Measurements from ENCODE around the gene MYMK.
"Not testable (repeated sequence)": the region's sequence is repeated elsewhere in the genome, so short reads cannot be mapped to it uniquely, and the experiment has no call there.

Gene MYMK, protein sequence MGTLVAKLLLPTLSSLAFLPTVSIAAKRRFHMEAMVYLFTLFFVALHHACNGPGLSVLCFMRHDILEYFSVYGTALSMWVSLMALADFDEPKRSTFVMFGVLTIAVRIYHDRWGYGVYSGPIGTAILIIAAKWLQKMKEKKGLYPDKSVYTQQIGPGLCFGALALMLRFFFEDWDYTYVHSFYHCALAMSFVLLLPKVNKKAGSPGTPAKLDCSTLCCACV

DNA sequence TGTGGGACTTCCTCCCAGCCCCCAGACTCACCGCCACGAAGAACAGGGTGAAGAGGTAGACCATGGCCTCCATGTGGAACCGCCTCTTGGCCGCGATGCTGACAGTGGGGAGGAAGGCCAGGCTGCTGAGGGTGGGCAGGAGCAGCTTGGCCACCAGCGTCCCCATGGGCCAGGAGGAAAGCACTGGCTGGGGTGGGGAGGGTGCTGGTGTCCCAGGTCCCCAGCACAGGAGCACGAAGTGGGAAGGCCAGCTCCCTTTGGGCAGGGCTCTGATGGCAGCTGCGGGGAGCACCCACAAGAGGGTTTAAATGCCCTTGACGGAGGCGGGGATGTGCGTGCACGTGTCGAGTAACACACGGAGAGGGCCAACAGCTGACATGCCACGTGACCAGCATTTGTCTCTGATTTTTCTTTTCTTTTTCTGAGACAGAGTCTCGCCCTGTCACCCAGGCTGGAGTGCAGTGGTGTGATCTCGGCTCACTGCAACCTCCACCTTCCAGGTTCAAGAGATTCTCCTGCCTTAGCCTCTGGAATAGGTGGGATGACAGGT is at the start of gene MYMK:
Gene MYMK (minus strand): TSS at position 281 of the 550 bp plus-strand sequence. CDS start 115 bp downstream, at position 166.
- no peak for DNase-seq

DNA sequence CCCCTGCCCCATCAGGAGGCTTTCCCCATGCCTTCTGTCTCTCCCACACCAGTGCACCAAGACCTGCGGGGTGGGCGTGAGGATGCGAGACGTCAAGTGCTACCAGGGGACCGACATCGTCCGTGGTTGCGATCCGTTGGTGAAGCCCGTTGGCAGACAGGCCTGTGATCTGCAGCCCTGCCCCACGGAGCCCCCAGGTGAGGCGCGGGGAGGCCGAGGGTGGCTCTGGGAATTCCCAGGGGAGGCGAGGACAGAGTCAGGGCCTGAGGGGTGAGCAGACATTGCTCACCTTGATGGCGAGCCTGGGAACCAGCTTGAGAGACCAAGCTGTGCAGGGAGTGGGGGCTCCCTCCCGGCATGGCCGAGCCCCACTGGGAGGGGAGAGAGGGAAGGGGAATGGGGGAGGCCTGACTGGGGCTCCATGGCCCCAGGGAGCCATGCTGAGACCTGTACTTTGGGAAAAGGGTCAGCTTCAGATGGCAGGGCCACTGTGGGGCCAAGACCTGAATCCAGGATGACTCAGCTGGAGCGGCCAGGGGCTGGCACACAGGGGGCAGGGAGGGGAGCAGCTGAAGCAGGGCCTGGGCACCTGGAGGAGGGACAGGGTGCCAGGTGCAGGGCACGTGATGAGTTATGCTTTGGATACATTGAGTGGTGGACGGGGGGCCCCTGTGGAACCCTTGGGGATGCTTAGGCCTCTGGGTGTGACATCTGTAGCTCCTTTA is 49.2 kb upstream of the MYMK start:
- no peak for DNase-seq

DNA sequence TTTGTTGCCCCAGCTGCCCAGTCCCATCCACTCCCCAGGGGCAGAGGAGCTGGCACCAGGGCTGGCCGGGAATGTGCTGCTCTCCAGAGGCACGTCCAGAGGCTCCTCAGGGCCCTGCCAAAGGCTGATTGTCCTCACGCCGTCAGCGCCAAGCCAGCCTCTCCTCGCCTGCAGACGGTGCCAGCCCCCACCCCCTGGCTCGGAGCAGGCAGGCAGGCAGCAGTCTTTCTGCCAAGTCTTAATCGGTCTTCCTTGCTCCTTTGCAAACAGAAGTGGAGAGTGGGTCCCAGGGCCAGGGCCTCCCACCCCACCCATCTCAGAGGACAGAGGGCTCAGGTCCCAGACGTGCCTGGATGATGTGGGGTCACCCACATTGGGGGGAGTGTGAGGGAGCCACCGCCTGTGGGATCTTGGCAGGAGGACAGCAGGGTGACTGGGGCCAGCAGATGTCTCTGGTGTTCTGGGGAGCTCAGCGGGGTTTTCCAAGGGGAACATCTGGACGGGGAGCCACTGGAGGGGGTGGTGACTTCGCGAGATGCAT is 48.1 kb upstream of the MYMK start:
- no peak for DNase-seq

GRCh38 chr9:133571896-133572595 is 47.3 kb upstream of the MYMK start:
- DNase-seq: no peak

GRCh38 chr9:133571391-133571890 is 46.7 kb upstream of the MYMK start:
- DNase-seq: no peak

DNA sequence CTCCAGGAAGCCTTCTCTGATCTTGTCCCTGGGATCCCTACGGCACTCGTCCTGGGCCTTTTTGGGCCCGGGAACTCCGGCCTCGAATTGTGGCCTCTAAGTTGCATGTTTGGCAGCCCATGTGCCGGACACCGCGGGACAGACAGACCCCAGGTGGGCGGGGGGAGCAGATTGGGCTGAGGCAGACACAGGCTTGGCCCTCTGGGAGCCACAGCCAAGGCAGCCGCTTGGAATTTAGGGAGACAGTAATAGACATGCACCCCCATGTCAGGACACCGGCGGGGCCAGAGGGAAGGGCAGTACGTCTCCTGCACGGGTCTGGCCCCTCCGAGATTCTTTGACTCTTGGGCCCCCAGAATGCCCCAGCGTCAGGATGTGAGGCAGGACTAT is 45.9 kb upstream of the MYMK start:
- DNase-seq: no peak

DNA sequence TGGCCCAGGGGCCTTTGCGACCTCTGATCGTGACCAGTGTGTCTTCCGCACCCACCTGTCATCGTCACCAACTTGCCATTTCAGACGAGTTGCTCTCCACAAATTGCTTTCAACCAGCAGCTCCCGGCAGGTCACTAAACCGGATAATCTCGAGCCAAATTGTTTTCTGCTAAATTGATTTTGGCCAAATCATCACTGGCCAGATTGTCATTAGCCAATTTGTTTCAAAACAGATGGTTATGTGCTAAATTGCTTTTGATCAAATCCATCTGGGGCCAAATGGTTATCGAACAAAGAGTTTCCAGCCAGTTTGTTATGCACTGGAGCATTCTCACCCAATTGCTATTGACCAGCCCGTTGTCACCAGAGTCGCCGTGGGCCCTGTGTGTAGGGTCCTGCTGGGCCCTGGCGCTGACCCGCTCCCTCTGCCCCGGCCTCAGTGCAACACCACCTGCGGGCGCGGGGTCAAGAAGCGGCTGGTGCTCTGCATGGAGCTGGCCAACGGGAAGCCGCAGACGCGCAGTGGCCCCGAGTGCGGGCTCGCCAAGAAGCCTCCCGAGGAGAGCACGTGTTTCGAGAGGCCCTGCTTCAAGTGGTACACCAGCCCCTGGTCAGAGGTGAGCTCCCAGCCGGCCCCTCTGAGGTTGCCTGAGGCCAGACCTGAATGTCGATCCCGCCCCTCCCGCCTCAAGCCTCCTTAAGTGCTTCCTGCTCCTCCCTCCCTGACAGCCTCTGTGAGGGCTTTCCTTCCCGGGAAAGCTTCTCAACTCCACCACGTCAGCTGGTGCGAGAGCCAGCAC is 45.3 kb upstream of the MYMK start:
- no peak for DNase-seq

DNA sequence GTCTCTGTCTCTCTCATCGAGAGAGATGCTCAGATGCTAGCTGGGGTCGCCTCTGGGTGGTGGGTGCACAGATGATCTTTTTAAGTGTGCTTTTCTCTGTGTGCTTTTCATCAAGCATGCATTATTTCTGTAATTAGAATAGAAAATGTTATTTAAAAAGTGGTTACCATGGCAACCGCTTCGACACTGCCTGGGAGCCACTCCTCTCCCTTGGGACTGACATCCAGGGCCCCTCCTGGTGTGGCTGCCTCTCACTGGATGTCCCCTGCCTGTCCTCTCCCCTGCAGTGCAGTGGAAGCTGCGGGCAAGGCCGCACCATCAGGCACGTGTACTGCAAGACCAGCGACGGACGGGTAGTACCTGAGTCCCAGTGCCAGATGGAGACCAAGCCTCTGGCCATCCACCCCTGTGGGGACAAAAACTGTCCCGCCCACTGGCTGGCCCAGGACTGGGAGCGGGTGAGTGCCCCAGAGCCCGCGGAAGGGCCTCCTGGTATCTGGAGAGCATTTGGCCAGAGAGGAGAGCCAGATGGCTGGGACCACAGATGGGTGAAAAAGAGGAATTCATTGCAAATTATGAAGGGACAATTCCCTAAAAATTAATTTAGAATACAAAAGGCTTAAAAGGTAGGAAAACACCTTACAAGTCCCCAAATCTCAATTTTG is 44.5 kb upstream of the MYMK start:
- DNase-seq: no peak

- DNase-seq: no peak
Observed at GRCh38 chr9:133568186-133568585, 43.4 kb upstream of the MYMK start.

DNA sequence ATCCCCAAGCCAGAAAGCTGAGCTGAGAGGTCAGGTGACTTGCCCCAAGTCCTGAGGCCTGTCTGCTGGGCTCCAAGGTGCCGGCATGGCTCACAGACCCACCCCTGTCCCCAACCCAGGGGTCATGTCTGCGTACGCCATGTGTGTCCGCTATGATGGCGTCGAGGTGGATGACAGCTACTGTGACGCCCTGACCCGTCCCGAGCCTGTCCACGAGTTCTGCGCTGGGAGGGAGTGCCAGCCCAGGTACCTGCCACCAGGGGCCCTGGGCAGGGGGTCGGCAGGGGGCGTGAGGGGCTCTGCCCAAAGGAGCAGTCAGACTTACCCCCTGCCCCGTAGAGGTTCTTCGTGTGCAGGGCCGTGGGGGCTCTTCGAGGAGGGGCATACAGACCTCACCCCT is 42.1 kb upstream of the MYMK start:
- DNase-seq: no peak

DNA sequence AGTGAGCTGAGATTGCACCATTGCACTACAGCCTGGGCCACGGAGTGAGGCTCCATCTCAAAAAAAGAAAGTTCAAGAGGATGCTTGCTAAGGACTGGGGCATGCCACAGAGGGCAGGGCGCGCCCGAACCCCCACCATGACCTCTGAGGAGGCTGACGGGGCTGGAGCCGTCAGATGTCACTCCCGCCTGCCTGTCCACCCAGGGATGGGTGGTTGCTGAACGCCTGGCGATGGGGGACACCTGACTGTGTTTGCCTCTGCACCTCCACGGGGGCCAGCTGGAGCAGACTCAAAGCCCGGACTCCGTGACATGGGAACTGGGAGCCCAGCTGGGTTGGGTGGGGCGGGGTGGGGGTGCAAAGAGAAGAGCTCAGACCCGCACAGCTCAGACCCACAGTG is 41.6 kb upstream of the MYMK start:
- DNase-seq: no peak

DNA sequence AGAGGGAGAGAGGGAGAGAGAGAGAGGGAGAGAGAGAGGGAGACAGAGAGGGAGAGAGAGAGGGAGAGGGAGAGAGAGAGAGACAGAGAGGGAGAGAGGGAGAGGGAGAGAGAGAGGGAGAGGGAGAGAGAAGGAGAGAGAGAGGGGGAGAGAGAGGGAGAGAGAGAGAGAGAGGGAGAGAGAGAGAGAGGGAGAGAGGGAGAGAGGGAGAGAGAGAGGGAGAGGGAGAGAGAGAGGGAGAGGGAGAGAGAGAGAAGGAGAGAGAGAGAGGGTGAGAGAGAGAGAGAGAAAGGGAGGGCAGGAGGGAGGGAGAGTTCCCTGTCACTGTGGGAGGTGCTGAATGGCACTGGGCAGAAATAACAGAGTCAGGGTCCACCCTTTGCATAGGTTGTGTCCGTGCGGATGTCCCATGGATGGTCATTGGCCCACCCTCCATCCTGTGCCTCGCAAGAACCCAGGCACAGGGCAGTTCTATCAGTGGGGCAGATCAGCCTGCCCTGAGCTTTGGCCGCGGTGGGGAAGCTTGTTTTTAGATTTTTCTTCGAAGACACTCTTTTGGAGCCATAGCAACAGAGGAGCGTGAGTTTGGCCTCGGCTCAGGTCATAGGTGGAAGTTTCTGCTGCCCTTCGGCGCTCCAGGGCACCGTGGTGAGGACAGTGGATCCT is 39.8 kb upstream of the MYMK start:
- DNase-seq: no peak

DNA sequence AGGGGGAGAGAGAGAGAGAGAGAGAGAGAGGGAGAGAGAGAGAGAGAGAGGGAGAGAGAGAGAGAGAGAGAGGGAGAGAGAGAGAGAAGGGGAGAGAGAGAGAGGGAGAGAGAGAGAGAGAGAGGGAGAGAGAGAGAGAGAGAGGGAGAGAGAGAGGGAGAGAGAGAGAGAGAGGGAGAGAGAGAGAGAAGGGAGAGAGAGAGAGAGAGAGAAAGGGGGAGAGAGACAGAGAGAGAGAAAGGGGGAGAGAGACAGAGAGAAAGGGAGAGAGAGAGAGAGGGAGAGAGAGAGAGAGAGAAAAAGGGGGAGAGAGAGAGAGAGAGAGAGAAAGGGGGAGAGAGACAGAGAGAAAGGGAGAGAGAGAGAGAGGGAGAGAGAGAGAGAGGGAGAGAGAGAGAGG is 39.1 kb upstream of the MYMK start:
- not testable (repeated sequence) for DNase-seq

- no peak for DNase-seq
Observed at GRCh38 chr9:133563291-133563796, 38.6 kb upstream of the MYMK start.

GRCh38 chr9:133562611-133563290 is 38.0 kb upstream of the MYMK start:
- DNase-seq: no peak

DNA sequence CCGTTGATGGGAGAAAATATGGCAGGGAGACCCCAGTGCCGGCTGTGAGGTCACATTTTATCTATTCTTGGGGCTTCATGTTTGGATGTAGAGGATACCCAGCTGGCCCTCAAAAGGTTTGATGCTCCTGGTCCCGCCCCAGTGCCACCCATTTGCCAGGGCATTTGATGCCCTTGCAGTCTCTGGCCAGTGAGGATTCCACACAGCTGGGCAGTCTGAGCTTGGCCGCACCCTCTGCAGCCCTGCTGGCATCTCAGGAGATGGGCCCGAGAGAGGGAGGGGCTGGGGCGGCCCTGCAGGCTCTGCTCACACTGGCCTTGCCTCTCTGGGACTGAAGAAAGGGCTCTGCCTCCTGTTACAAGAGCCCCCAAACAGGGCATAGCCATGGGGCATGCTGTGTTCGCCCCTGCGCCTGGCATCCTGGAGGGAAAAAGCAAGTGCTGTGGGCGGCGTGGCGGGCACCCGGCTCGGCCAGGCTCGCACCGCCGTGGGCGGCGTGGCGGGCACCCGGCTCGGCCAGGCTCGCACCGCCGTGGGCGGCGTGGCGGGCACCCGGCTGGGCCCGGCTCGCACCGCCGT is 37.3 kb upstream of the MYMK start:
- DNase-seq: no peak

- DNase-seq: no peak
Observed at GRCh38 chr9:133560944-133561343, 36.2 kb upstream of the MYMK start.

DNA sequence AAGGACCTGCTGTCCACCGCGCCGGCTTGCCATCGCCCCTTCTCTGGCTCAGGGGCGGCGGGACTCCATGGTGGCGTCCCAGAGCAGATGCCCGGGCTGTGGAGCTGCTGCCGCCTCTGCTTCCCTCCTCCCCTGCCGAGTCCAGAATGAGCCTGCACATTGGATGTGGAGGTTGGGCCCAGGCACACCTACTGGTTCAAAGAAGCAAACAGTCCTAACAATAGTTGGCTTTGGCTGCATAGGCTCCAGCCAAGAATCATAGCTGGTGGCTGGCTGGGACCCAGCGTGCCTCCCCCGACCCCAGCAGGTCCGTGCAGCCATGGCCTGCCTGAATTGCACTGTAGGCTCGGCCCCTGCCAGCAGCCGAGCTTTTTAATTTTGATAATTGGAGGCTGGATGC is 35.6 kb upstream of the MYMK start:
- no peak for DNase-seq

DNA sequence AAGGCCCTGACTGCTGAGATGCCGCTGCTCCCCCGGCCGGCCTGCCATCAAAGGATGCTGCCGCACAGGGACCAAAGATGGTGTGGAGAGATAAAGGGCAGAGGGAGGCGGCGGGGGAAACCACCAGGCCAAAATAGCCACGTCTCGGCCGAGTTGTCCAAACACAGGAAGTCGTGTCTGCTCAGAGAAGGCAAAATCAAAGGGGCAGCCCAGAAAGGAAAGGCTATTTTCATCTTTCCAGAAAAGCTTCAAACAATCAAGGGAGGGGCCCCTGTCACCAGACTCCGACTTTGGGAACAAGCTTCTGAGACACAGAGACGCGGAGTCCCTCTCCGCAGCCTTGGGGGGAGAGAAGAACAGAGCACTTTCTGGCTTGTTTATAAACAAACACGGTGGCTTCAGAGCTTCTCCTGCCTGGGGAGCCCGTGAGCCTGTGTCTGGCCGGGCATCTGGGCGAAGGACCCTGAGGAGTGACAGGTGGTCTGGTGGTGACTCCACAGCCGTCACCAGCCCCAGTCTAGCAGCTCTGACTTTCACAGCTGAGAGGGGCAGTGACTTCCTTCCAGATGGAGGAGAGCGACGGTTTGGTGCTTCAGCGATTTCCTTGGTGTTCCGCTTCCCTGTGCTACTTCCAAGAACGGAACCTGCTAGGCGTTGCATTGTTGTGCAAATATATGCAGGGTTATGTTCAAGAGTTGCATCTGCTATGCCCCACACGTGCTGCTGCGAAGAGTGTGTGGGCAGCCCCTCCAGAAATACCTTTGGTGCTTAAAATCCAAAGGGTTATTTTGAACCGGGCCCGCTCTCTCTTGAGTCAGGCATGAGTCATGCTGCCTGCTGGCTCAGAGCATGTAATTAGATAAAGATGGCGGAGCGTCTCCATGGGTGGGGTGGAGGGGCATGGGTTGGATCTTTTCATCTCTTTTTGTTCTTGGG is 33.7 kb upstream of the MYMK start:
- no peak for DNase-seq

Measured in NCI-H774 (cell line).